Breast epithelium (tissue), 4 donors: ENCODE measurements around the gene DCUN1D3. TPM values are rescaled to one million over a fixed set of nuclear protein-coding genes. Genes with fewer than 3 reads are reported as not detected.

Source experiments
- DNase-seq, 2 donors: peaks; one replicate each; pipeline ENCODE4 v3.0.0-alpha.2; 2019; ENCODE audit warnings: low spot score in 2 of 2
- H3K27ac ChIP-seq, 2 donors: fragments of 200-600 bp; sonication (generic) in 1 of 2; one replicate each; pipeline ENCODE4 v1.5.1; 2016 to 2019; ENCODE audit warnings: mild to moderate bottlenecking in 1 of 2
- H3K27me3 ChIP-seq, 2 donors: fragments of 200-600 bp; sonication (generic) in 1 of 2; one replicate each; pipeline versions ENCODE4 v1.5.1 to v1.6.0; 2017 to 2019; ENCODE audit warnings: control low read depth in 1 of 2, mild to moderate bottlenecking in 1 of 2
- H3K36me3 ChIP-seq: fragments of 200-600 bp; one replicate; pipeline ENCODE4 v1.5.1; 2019
- H3K4me1 ChIP-seq, 2 donors: fragments of 200-600 bp; sonication (generic); one replicate each; pipeline ENCODE4 v1.5.1; 2016 to 2019; ENCODE audit warnings: control low read depth in 1 of 2
- H3K4me3 ChIP-seq, 3 donors: fragments of 200-600 bp; sonication (generic); 1 replicate in 2 of 3; 2 replicates in 1 of 3; pipeline ENCODE4 v1.5.1; 2016 to 2019; ENCODE audit warnings: mild to moderate bottlenecking in 3 of 3, moderate library complexity in 2 of 3
- H3K9me3 ChIP-seq, 2 donors: fragments of 200-600 bp; sonication (generic) in 1 of 2; one replicate each; pipeline ENCODE4 v1.5.1; 2016 to 2019; ENCODE audit warnings: control low read depth in 1 of 2
- POLR2A ChIP-seq: fragments of 450-650 bp; IDR thresholded peaks from one replicate; pipeline ENCODE4 v1.6.1; 2016; ENCODE audit warnings: antibody characterized with exemption, mild to moderate bottlenecking, moderate library complexity
- POLR2AphosphoS5 ChIP-seq, 3 donors: sonication (generic); formaldehyde crosslinking; IDR thresholded peaks; one replicate each; pipeline ENCODE4 v1.6.1; 2017; ENCODE audit warnings: antibody characterized with exemption in 3 of 3
- intact Hi-C: fragments of 100-400 bp; cut with DNase I; formaldehyde crosslinking; loops from one replicate; pipeline ENCODE4 v1.15.1; 2023; ENCODE audit warnings: low total_unique reads
- total RNA-seq, 3 donors: library from RNA; depleted of rRNA; stranded (reverse); fragments of >200 nt; gene quantifications; one replicate each; pipeline ENCODE4 v1.1.0, GENCODE V29; 2016
- TF ChIP-seq, protein P1 (sequence below), 3 donors: fragments of 450-650 bp; IDR thresholded peaks; one replicate each; pipeline ENCODE4 v1.5.1; 2016 to 2017; ENCODE audit warnings: antibody characterized with exemption in 3 of 3, mild to moderate bottlenecking in 3 of 3, moderate library complexity in 3 of 3

Gene DCUN1D3
- total RNA-seq, 3 donors from 2014 or later: 22.7 to 43.8 (median 26.2) TPM

DNA sequence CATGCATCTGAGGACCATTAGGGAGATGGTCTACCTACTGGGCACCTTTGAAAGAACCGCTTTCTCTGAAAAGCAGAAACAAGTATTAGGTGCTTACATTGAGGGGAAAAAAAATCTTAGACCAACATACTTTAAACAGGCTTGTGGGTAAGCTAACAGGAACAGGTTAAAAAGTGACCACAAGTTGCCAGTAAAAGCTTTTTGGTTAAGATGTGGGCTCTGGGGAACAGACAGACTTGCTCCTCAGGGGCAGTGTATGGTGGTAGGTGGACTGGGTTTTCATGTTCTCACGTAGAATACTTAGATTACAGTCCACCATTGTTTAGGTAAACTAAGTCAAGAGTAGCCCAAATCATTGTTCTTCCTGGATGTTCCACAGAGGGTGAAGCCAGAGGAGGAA, 52.6 kb downstream of the DCUN1D3 start:
- TF ChIP-seq POLR2AphosphoS5 (IDR thresholded peaks at IDR 0.05) (no peak), POLR2A (no peak)
- TF ChIP-seq, protein P1, sequence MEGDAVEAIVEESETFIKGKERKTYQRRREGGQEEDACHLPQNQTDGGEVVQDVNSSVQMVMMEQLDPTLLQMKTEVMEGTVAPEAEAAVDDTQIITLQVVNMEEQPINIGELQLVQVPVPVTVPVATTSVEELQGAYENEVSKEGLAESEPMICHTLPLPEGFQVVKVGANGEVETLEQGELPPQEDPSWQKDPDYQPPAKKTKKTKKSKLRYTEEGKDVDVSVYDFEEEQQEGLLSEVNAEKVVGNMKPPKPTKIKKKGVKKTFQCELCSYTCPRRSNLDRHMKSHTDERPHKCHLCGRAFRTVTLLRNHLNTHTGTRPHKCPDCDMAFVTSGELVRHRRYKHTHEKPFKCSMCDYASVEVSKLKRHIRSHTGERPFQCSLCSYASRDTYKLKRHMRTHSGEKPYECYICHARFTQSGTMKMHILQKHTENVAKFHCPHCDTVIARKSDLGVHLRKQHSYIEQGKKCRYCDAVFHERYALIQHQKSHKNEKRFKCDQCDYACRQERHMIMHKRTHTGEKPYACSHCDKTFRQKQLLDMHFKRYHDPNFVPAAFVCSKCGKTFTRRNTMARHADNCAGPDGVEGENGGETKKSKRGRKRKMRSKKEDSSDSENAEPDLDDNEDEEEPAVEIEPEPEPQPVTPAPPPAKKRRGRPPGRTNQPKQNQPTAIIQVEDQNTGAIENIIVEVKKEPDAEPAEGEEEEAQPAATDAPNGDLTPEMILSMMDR (IDR thresholded peaks at IDR 0.05): no peak
- intact Hi-C loops: no loop called here
- Histone ChIP-seq H3K4me1 (peaks cover 4 to 6% of the 10 kb centered on the region in 2 donors), H3K27ac (no peak overlapping the region), H3K4me3 (no peak overlapping the region), H3K27me3 (no peaks in the 10 kb centered on the region), H3K9me3 (no peaks in the 10 kb centered on the region), H3K36me3 (no peaks in the 10 kb centered on the region)
- no peak for DNase-seq

DNA sequence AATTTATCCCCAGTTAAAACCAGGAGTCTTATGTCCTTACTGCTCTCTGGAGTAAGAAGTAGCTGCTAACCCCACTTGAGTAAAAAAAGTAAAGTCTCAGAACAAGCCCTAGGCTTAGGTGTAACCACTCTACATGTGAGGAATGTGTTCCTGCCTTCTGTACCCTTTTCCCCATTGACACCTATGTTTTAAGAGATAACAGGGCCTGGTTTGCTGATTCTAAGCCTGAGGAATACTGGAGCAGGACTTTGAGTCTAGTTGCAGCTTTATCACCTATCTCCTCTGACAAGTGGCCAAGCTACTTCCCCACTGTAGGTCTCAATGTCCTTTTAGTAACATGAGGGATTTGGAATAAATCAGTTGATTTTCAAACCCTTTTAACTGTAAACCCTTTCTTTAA, 53.6 kb downstream of the DCUN1D3 start:
- Histone ChIP-seq H3K4me3 (no peak overlapping the region), H3K9me3 (no peaks in the 10 kb centered on the region), H3K36me3 (no peaks in the 10 kb centered on the region), H3K27me3 (no peaks in the 10 kb centered on the region), H3K27ac (no peak overlapping the region), H3K4me1 (peaks cover 4 to 6% of the 10 kb centered on the region in 2 donors)
- TF ChIP-seq POLR2A (no peak), POLR2AphosphoS5 (IDR thresholded peaks at IDR 0.05) (no peak)
- TF ChIP-seq, protein P1 (IDR thresholded peaks at IDR 0.05): no peak
- no peak for DNase-seq
- intact Hi-C loops: no loop called here

DNA sequence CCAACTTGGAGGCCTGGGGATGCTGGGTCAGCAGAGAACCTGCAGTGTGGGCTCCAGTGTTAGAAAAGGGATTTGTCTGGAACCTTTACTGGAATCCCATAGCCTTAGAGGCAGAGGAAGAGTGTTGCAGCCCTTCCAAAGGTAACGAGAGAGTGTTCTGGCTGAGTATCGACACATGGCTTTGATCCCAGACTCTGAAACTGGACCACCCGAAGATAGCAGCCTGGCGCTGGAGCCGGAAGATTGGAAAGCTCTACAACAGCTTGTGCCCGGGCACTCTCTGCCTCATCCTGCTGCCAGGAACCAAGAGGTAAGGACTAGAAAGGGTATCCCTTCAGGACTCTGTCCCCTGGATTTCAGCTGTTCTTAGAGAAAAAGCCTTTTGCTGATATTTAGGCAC, 54.1 kb downstream of the DCUN1D3 start:
- Histone ChIP-seq H3K27me3 (no peaks in the 10 kb centered on the region), H3K9me3 (no peaks in the 10 kb centered on the region), H3K36me3 (no peaks in the 10 kb centered on the region), H3K4me1 (peaks cover 2% of the 10 kb centered on the region in 2 donors), H3K27ac (no peak overlapping the region), H3K4me3 (no peak overlapping the region)
- intact Hi-C loops: no loop called here
- TF ChIP-seq, protein P1 (IDR thresholded peaks at IDR 0.05): no peak
- TF ChIP-seq POLR2AphosphoS5 (IDR thresholded peaks at IDR 0.05) (no peak), POLR2A (no peak)
- DNase-seq: no peak

DNA sequence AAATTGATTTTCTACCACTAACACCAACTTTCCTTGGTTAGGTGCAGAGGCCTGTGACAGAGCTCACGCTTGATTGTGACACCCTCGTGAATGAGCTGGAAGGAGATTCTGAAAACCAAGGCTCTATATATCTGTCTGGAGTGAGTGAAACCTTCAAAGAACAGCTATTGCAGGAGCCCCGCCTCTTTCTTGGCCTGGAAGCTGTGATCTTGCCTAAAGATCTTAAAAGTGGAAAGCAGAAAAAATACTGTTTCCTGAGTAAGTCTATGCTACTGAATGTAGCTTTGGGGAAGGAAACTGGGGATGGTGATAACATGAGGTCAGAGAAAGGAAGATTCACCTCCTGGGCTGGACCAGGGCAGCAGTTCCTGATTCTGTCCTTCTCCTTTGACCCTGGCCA, 55.6 kb downstream of the DCUN1D3 start:
- Histone ChIP-seq H3K27ac (no peak overlapping the region), H3K36me3 (no peaks in the 10 kb centered on the region), H3K9me3 (no peaks in the 10 kb centered on the region), H3K27me3 (no peaks in the 10 kb centered on the region), H3K4me3 (no peak overlapping the region), H3K4me1 (no peaks in the 10 kb centered on the region)
- TF ChIP-seq, protein P1 (IDR thresholded peaks at IDR 0.05): no peak
- TF ChIP-seq POLR2AphosphoS5 (IDR thresholded peaks at IDR 0.05) (no peak), POLR2A (no peak)
- DNase-seq: no peak
- intact Hi-C loops: no loop called here

DNA sequence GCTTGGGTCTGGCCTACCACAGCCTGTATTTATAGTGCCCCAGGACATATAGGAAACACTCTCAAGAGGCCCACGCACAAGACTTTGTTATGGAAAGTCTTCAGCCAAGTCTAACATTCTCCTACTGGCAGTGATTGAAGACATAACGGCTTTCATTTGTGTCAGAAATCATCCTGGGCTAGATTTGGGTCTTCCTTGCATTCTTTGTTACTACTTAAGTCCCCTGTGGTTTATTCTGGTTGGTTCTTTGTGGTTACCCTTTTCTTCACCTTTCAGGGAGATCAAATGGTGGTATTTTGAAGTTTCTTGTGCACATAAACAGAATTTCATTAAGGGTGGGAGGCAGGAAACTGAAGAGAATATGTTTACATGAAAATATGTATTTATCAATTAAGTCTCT, 56.1 kb downstream of the DCUN1D3 start:
- intact Hi-C loops: no loop called here
- no peak for DNase-seq
- Histone ChIP-seq H3K4me3 (no peak overlapping the region), H3K9me3 (no peaks in the 10 kb centered on the region), H3K36me3 (no peaks in the 10 kb centered on the region), H3K27ac (no peak overlapping the region), H3K4me1 (no peaks in the 10 kb centered on the region), H3K27me3 (no peaks in the 10 kb centered on the region)
- TF ChIP-seq POLR2AphosphoS5 (IDR thresholded peaks at IDR 0.05): no peak
- TF ChIP-seq, protein P1 (IDR thresholded peaks at IDR 0.05): no peak
- no peak for TF ChIP-seq POLR2A
